ENCODE results near the gene FCF1.
A peak's percentile ranks its signal among the peaks of the same experiment; 100 is the strongest.
"Not testable (repeated sequence)": the region's sequence is repeated elsewhere in the genome, so short reads cannot be mapped to it uniquely, and the experiment has no call there.

The FCF1 gene

GRCh38 chr14:74698465-74698864 lies 14.5 kb upstream of the FCF1 start:
- no peak for DNase-seq (ENCODE audit: low read depth, low spot score)

- no peak for DNase-seq (ENCODE audit: low read depth, low spot score)
These were observed 10.7 kb upstream of the FCF1 start for GRCh38 chr14:74702293-74702692.

- DNase-seq (ENCODE audit: low read depth, low spot score), result no peak
These were observed 9.9 kb upstream of the FCF1 start for GRCh38 chr14:74703043-74703442.

GRCh38 chr14:74704656-74705055 lies 8.3 kb upstream of the FCF1 start:
- no peak for DNase-seq (ENCODE audit: low read depth, low spot score)

- no peak for DNase-seq (ENCODE audit: low read depth, low spot score)
These were observed 7.1 kb upstream of the FCF1 start for GRCh38 chr14:74705613-74706500.

- DNase-seq (ENCODE audit: low read depth, low spot score), result no peak
These were observed 2.5 kb upstream of the FCF1 start for GRCh38 chr14:74710480-74710879.

GRCh38 chr14:74711651-74712050 lies 1.3 kb upstream of the FCF1 start:
- DNase-seq (ENCODE audit: low read depth, low spot score), result no peak

- no peak for DNase-seq (ENCODE audit: low read depth, low spot score)
These were observed 421 bp downstream of the FCF1 start for GRCh38 chr14:74713395-74713735.

GRCh38 chr14:74720526-74720925 lies 7.6 kb downstream of the FCF1 start:
- DNase-seq (ENCODE audit: low read depth, low spot score), result no peak

GRCh38 chr14:74723134-74723533 lies 10.2 kb downstream of the FCF1 start:
- no peak for DNase-seq (ENCODE audit: low read depth, low spot score)

- no peak for DNase-seq (ENCODE audit: low read depth, low spot score)
These were observed 19.4 kb downstream of the FCF1 start for GRCh38 chr14:74732387-74732786.

GRCh38 chr14:74733221-74733620 lies 20.3 kb downstream of the FCF1 start:
- no peak for DNase-seq (ENCODE audit: low read depth, low spot score)

- no peak for DNase-seq (ENCODE audit: low read depth, low spot score)
These were observed 22.2 kb downstream of the FCF1 start for GRCh38 chr14:74735125-74735524.

GRCh38 chr14:74737753-74738325 lies 24.9 kb downstream of the FCF1 start:
- no peak for DNase-seq (ENCODE audit: low read depth, low spot score)

- no peak for DNase-seq (ENCODE audit: low read depth, low spot score)
These were observed 26.5 kb downstream of the FCF1 start for GRCh38 chr14:74739293-74740030.

- DNase-seq (ENCODE audit: low read depth, low spot score), result no peak
These were observed 34.3 kb downstream of the FCF1 start for GRCh38 chr14:74747237-74747636.

- DNase-seq (ENCODE audit: low read depth, low spot score), result no peak
These were observed 41.2 kb downstream of the FCF1 start for GRCh38 chr14:74754157-74754556.

GRCh38 chr14:74754899-74755298 lies 42.0 kb downstream of the FCF1 start:
- no peak for DNase-seq (ENCODE audit: low read depth, low spot score)

GRCh38 chr14:74756326-74756725 lies 43.4 kb downstream of the FCF1 start:
- DNase-seq (ENCODE audit: low read depth, low spot score), result no peak

- not testable (repeated sequence) for DNase-seq (ENCODE audit: low read depth, low spot score)
These were observed 45.6 kb downstream of the FCF1 start for GRCh38 chr14:74758505-74758904.

GRCh38 chr14:74762917-74763802 lies 50.2 kb downstream of the FCF1 start, which contains the start of gene YLPM1:
YLPM1 (plus strand) TSS chr14:74763316; CDS start chr14:74763490, 174 bp downstream.
- DNase-seq (ENCODE audit: low read depth, low spot score), result peak; percentile 81

Measured in activated naive CD8-positive, alpha-beta T cell treated with anti-CD3 and anti-CD28 coated beads, Interleukin-2, amount 50 U/mL, for 16 hours (primary cell).